ENCODE results near the gene KRT33B.

KRT33B gene

GRCh38 chr17:41393826-41394225, 24.2 kb upstream of the KRT33B start:
- no peak for FAIRE-seq
- TF ChIP-seq CTCF (IDR thresholded peaks at IDR 0.05; ENCODE audit: insufficient read depth, missing control alignments), result no peak

GRCh38 chr17:41393294-41393693, 23.7 kb upstream of the KRT33B start:
- DNase-seq (ENCODE audit: insufficient read length, low spot score) (no peak), FAIRE-seq (no peak)
- no peak for TF ChIP-seq CTCF (IDR thresholded peaks at IDR 0.05; ENCODE audit: insufficient read depth, missing control alignments)

More at GRCh38 chr17:41393826-41394225, 24.2 kb upstream of the KRT33B start:
- no peak for DNase-seq (ENCODE audit: insufficient read length, low spot score)

- no peak for FAIRE-seq
- no peak for DNase-seq (ENCODE audit: insufficient read length, low spot score)
- no peak for TF ChIP-seq CTCF (IDR thresholded peaks at IDR 0.05; ENCODE audit: insufficient read depth, missing control alignments)
Observed at GRCh38 chr17:41392278-41392677, 22.7 kb upstream of the KRT33B start.

GRCh38 chr17:41391535-41391934, 21.9 kb upstream of the KRT33B start:
- FAIRE-seq, result no peak
- DNase-seq (ENCODE audit: insufficient read length, low spot score), result no peak
- TF ChIP-seq CTCF (IDR thresholded peaks at IDR 0.05; ENCODE audit: insufficient read depth, missing control alignments), result no peak

- FAIRE-seq, result no peak
- TF ChIP-seq CTCF (IDR thresholded peaks at IDR 0.05; ENCODE audit: insufficient read depth, missing control alignments), result no peak
Observed at GRCh38 chr17:41390411-41390938, 20.9 kb upstream of the KRT33B start.

GRCh38 chr17:41387670-41388069, 18.1 kb upstream of the KRT33B start:
- TF ChIP-seq CTCF (IDR thresholded peaks at IDR 0.05; ENCODE audit: insufficient read depth, missing control alignments), result no peak
- DNase-seq (ENCODE audit: insufficient read length, low spot score) (no peak), FAIRE-seq (no peak)

More at GRCh38 chr17:41390411-41390938, 20.9 kb upstream of the KRT33B start:
- DNase-seq (ENCODE audit: insufficient read length, low spot score), result no peak

- FAIRE-seq, result no peak
Observed at GRCh38 chr17:41386227-41386626, 16.6 kb upstream of the KRT33B start.

More at GRCh38 chr17:41386227-41386626, 16.6 kb upstream of the KRT33B start:
- TF ChIP-seq CTCF (IDR thresholded peaks at IDR 0.05; ENCODE audit: insufficient read depth, missing control alignments), result no peak
- no peak for DNase-seq (ENCODE audit: insufficient read length, low spot score)

Measured in D721Med (cell line).